Measurements from ENCODE around the gene VWA5B2. TPM values are rescaled to one million over a fixed set of nuclear protein-coding genes. Genes with fewer than 3 reads are reported as not detected.

The VWA5B2 gene
- total RNA-seq, 1 experiment from 2014 or later = 2.7 TPM

- no peaks in the 10 kb centered on the region for H3K79me1 ChIP-seq (ENCODE audit: insufficient read depth, low read depth, low read length, poor library complexity, severe bottlenecking)
- H3K4me1 ChIP-seq (ENCODE audit: insufficient read depth, low read length) = no peaks in the 10 kb centered on the region
- H4K20me1 ChIP-seq (ENCODE audit: control insufficient read depth, insufficient read depth, insufficient read length) = no peaks in the 10 kb centered on the region
- H3K4me2 ChIP-seq (ENCODE audit: insufficient read depth, insufficient read length, low read length) = no peak overlapping the region
- DNase-seq = no peak
- Mint-ChIP-seq H3K4me1 (0 out of 4 replicates have a peak, but pooled peaks cover 0 to 4% of the 10 kb centered on the region in 2 experiments), H3K27me3 (ENCODE audit: low read depth) (peaks cover 17% of the 10 kb centered on the region), H3K9me3 (no peaks in the 10 kb centered on the region), H3K36me3 (ENCODE audit: insufficient read depth in 1 of 3, low read depth in 3 of 3) (peaks cover 0 to 3% (median under 1%) of the 10 kb centered on the region in 3 experiments; a peak in 6 of 7 replicates), H3K4me3 (no peak overlapping the region; a peak in 1 of 5 replicates), H3K27ac (no peak overlapping the region; a peak in 1 of 7 replicates)
- no peak overlapping the region for H3K9ac ChIP-seq (ENCODE audit: extremely low read depth, insufficient read length, low read length)
- no peak overlapping the region for H2BK20ac ChIP-seq (ENCODE audit: low read depth, low read length, poor library complexity, severe bottlenecking)
- no peak overlapping the region for H4K5ac ChIP-seq (ENCODE audit: insufficient read length, low read depth, low read length)
- H3T11ph ChIP-seq (ENCODE audit: low read length) = no peak overlapping the region
- no peak overlapping the region for H3K23ac ChIP-seq (ENCODE audit: insufficient read length, low read depth, low read length)
- no peak for TF ChIP-seq CTCF (conservative IDR thresholded peaks at IDR 0.05)
- H3K27me3 ChIP-seq (ENCODE audit: insufficient read depth, low read length) = peaks cover 4% of the 10 kb centered on the region
- H2BK15ac ChIP-seq (ENCODE audit: low read depth, low read length) = no peak overlapping the region
- no peak overlapping the region for H3K4ac ChIP-seq (ENCODE audit: low read depth, low read length)
- H2BK120ac ChIP-seq (ENCODE audit: low read depth, low read length, poor library complexity, severe bottlenecking) = no peak overlapping the region
- no peak overlapping the region for H2BK5ac ChIP-seq (ENCODE audit: insufficient read length, low read length)
- H3K9me3 ChIP-seq (ENCODE audit: control insufficient read depth, low read depth, low read length) = no peaks in the 10 kb centered on the region
- H4K8ac ChIP-seq (replicated peaks; ENCODE audit: insufficient read length, low read depth, low read length) = no peak overlapping the region
- no peak overlapping the region for H4K91ac ChIP-seq (ENCODE audit: insufficient read length, low read depth, low read length)
- no peaks in the 10 kb centered on the region for H3K23me2 ChIP-seq (ENCODE audit: insufficient read length, low read depth, low read length, poor library complexity, severe bottlenecking)
- no peak overlapping the region for H2BK12ac ChIP-seq (ENCODE audit: insufficient read length, low read depth, low read length)
- H3K18ac ChIP-seq (ENCODE audit: insufficient read length, low read depth, low read length) = no peak overlapping the region
- no peak overlapping the region for H3K56ac ChIP-seq (ENCODE audit: insufficient read length, low read depth, low read length)
- no peak overlapping the region for H3K27ac ChIP-seq (ENCODE audit: insufficient read length, low read depth, low read length)
- no peak overlapping the region for H2AK5ac ChIP-seq (ENCODE audit: insufficient read length, low read length)
- H2AFZ ChIP-seq (ENCODE audit: low read length) = no peak overlapping the region
- H3K14ac ChIP-seq (ENCODE audit: insufficient read depth, low read length) = no peak overlapping the region
- no peaks in the 10 kb centered on the region for H3K79me2 ChIP-seq (ENCODE audit: insufficient read depth, low read length)
- WGBS (ENCODE audit: extremely low coverage, insufficient read length, low lambda C conversion rate) = no CpG with 5 or more reads among the region's 7 CpGs
These were observed 7.8 kb downstream of the VWA5B2 start for GRCh38 chr3:184237211-184237610.
